PC-9 (cell line): ENCODE results near the gene TMEM125. TPM values are rescaled to one million over a fixed set of nuclear protein-coding genes. Genes with fewer than 3 reads are reported as not detected.

Source experiments
- Bru-seq: library from RNA; stranded (reverse); fragments of 400-500 nt; gene quantifications from one replicate; lab custom pipeline; 2021; lab: Mats Ljungman, UMichigan
- BruChase-seq, 2 experiments: library from RNA; stranded (reverse); fragments of 400-500 nt; gene quantifications; one replicate each; lab custom pipeline; 2021; lab: Mats Ljungman, UMichigan
- BruUV-seq: library from RNA; stranded (reverse); fragments of 400-500 nt; replicated peaks from 2 replicates; lab custom pipeline; 2021; lab: Mats Ljungman, UMichigan
- CTCF ChIA-PET: fragments of 300-600 bp; sonication (Branson Sonifier 250); formaldehyde crosslinking; loops from one replicate; lab custom pipeline; 2022; ENCODE audit warnings: antibody characterized with exemption; lab: Charles Lee
- POLR2A ChIA-PET: fragments of 300-600 bp; sonication (Branson Sonifier 250); formaldehyde crosslinking; loops from one replicate; lab custom pipeline; 2022; ENCODE audit warnings: antibody characterized with exemption; ENCODE audit not compliant: unreplicated experiment; lab: Charles Lee
- DNase-seq, 2 experiments: peaks; one replicate each; pipeline versions ENCODE4 v3.0.0 to v3.0.0-alpha.2; 2015 to 2022; ENCODE audit warnings: mixed read lengths in 1 of 2
- H2AFZ ChIP-seq: fragments of 200-600 bp; sonication (generic); 2 replicates; pipeline ENCODE4 v1.8.1; 2017; ENCODE audit warnings: antibody characterized with exemption
- H3F3A ChIP-seq: fragments of 200-600 bp; sonication (generic); 2 replicates; pipeline ENCODE4 v1.8.1; 2017; ENCODE audit warnings: antibody characterized with exemption, mild to moderate bottlenecking, low read depth; ENCODE audit not compliant: insufficient read depth
- H3K27ac ChIP-seq: fragments of 200-600 bp; sonication (generic); 2 replicates; pipeline ENCODE4 v1.6.1; 2016; ENCODE audit warnings: mixed run types
- H3K27me3 ChIP-seq: fragments of 200-600 bp; sonication (generic); 2 replicates; pipeline ENCODE4 v1.6.1; 2016; ENCODE audit warnings: low read depth, mixed run types; ENCODE audit not compliant: insufficient read depth
- H3K36me3 ChIP-seq: fragments of 200-600 bp; sonication (generic); 2 replicates; pipeline ENCODE4 v1.6.1; 2016; ENCODE audit warnings: low read depth, mixed run types
- H3K4me1 ChIP-seq: fragments of 200-600 bp; sonication (generic); replicated peaks from 2 replicates; pipeline ENCODE4 v1.6.1; 2016; ENCODE audit warnings: mixed run types; ENCODE audit not compliant: insufficient read depth
- H3K4me2 ChIP-seq: fragments of 200-600 bp; sonication (generic); 2 replicates; pipeline ENCODE4 v1.6.1; 2017; ENCODE audit warnings: mixed run types
- H3K4me3 ChIP-seq: fragments of 200-600 bp; sonication (generic); 2 replicates; pipeline ENCODE4 v1.6.1; 2016; ENCODE audit warnings: mixed run types
- H3K79me2 ChIP-seq: fragments of 200-600 bp; sonication (generic); 2 replicates; pipeline ENCODE4 v1.6.1; 2017; ENCODE audit warnings: low read depth, mixed run types
- H3K9me2 ChIP-seq: fragments of 200-600 bp; sonication (generic); 2 replicates; pipeline ENCODE4 v1.8.1; 2017; ENCODE audit warnings: mild to moderate bottlenecking; ENCODE audit not compliant: insufficient read depth
- H3K9me3 ChIP-seq: fragments of 200-600 bp; sonication (generic); 2 replicates; pipeline ENCODE4 v1.8.1; 2016; ENCODE audit warnings: low read depth; ENCODE audit not compliant: insufficient read depth
- H4K20me1 ChIP-seq: fragments of 200-600 bp; sonication (generic); 2 replicates; pipeline ENCODE4 v1.8.1; 2017; ENCODE audit not compliant: insufficient read depth
- CTCF ChIP-seq: fragments of 200-600 bp; sonication (generic); conservative IDR thresholded peaks from 2 replicates; pipeline ENCODE4 v1.6.1; 2017; ENCODE audit warnings: mixed run types, antibody characterized with exemption, mild to moderate bottlenecking, moderate library complexity
- EZH2 ChIP-seq: fragments of 200-600 bp; sonication (generic); IDR thresholded peaks from 2 replicates; pipeline ENCODE4 v1.8.0; 2017; ENCODE audit warnings: antibody characterized with exemption, low read depth
- intact Hi-C: fragments of 100-400 bp; cut with micrococcal nuclease; formaldehyde crosslinking; loops from one replicate; pipeline ENCODE4 v1.10.0; 2022; ENCODE audit not compliant: unreplicated experiment
- long read RNA-seq: library from polyadenylated mRNA; stranded (forward); transcript quantifications from one replicate; pipeline ENCODE4 v2.0.0, GENCODE V29; 2022
- total RNA-seq: library from RNA; stranded (reverse); gene quantifications from 2 replicates; pipeline ENCODE4 v1.2.3, GENCODE V29; 2021

The TMEM125 gene
- 55.6 and 58.0 TPM in 2 replicates for total RNA-seq
- percentile 65 among the genes with signal in this experiment for Bru-seq, nascent RNA
- BruChase-seq, experiment 1, labeled RNA remaining after a 2-hour chase: percentile 82 among the genes with signal in this experiment
- BruChase-seq, experiment 2, labeled RNA remaining after a 6-hour chase: percentile 92 among the genes with signal in this experiment
- long read RNA-seq, partial matches to known transcripts: 131 of 158 reads
- long read RNA-seq, other reads (novel, unspliced or antisense): 23 of 158 reads

DNA sequence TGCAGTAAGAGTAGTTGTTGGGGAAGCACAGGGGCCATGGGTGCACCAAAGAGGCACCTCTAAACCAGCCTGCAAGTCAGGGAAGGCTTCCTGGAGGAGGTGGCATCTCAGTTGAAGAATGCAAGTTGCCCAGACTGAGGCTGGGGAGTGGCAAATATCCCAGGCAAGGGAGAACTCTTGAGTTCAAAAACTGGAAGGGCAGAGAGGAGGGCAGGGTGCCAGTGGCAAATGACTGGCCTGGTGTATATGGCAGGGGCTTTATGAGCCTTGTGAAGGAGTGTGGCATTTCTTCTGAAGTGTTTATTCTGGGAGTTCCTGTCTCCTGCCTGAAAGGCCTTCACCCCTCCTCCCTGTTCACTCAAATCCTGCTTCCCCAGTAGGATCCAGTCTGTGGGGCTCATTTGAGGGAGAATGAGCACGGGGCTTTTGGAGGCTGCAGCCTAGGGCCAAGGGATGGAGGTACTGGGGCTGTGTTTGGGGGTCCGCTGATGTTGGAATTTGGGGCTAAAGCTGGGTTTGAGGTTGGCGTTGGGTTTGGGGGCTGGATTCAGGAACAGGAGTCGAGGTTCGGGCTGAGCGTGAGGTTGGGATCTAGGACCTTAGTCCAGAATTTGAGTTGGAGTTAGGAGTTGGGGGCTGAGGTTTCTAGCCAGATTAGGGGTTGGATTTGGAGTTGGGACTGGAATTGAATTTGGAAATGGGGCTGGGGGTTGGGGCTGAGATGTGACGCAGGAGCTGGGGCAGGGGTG, at the start of gene TMEM125:
Gene TMEM125 (plus strand): TSS at position 357 of the 749 bp plus-strand sequence. CDS start 2,740 bp downstream, outside the sequence.
- Histone ChIP-seq H3K27me3 (no peaks in the 10 kb centered on the region), H3K4me3 (peak within 1 kb of the TSS; percentile 59), H3K4me1 (peaks cover 25% of the 10 kb centered on the region), H3K27ac (peak within 1 kb of the TSS; percentile 81), H3K36me3 (no peaks in the 10 kb centered on the region), H3K9me2 (no peaks in the 10 kb centered on the region), H3K9me3 (no peaks in the 10 kb centered on the region; the same call in 1 of the 2 replicates), H3F3A (peaks cover 19% of the 10 kb centered on the region; the same call in 1 of the 2 replicates), H3K79me2 (no peaks in the 10 kb centered on the region; the same call in 1 of the 2 replicates), H3K4me2 (peak within 1 kb of the TSS; percentile 92), H4K20me1 (no peaks in the 10 kb centered on the region), H2AFZ (peak within 1 kb of the TSS; percentile 53)
- peak in 1 of 2 experiments; percentile 27 for DNase-seq
- BruUV-seq: TSS peak; percentile 92
- TF ChIP-seq CTCF: no peak
- TF ChIP-seq EZH2: no peak
- CTCF ChIA-PET: interaction anchor here (0.5 to 0.7 kb wide), 2 partner anchors 85 to 100 kb away, joined by 3 to 6 read pairs; no protein-coding TSS in a partner anchor
- intact Hi-C loops: loop anchor here (1.0 to 2.0 kb wide), 5 partner anchors 28 to 97 kb away; partner anchors contain the start of gene CDC20
- POLR2A ChIA-PET: interaction anchor here (0.5 to 1.7 kb wide), 6 partner anchors 13 to 381 kb away, joined by 3 to 11 read pairs (median 6); partner anchors contain the start of gene CDC20

- no TSS peak for BruUV-seq
- H3K4me3 ChIP-seq: no peak overlapping the region
- H3K9me3 ChIP-seq: no peaks in the 10 kb centered on the region
- no peaks in the 10 kb centered on the region for H3K27me3 ChIP-seq
- DNase-seq: no peak
- no peaks in the 10 kb centered on the region; the same call in 1 of the 2 replicates for H3F3A ChIP-seq
- H3K4me1 ChIP-seq: no peaks in the 10 kb centered on the region
- no peaks in the 10 kb centered on the region for H4K20me1 ChIP-seq
- intact Hi-C loops: loop anchor here (10.0 kb wide), 1 partner anchor 824 kb away; no protein-coding TSS in a partner anchor
- no peak overlapping the region for H2AFZ ChIP-seq
- H3K36me3 ChIP-seq: no peaks in the 10 kb centered on the region
- ChIA-PET POLR2A (interaction anchor here (0.6 to 1.1 kb wide), 4 partner anchors 15 to 813 kb away, joined by 3 to 12 read pairs (median 6); no protein-coding TSS in a partner anchor), CTCF (no interaction called here)
- H3K79me2 ChIP-seq: no peaks in the 10 kb centered on the region
- H3K4me2 ChIP-seq: no peak overlapping the region
- H3K9me2 ChIP-seq: no peaks in the 10 kb centered on the region
- TF ChIP-seq EZH2: no peak
- no peak for TF ChIP-seq CTCF
- no peak overlapping the region for H3K27ac ChIP-seq
Measured at GRCh38 chr1:43220905-43221778, 48.6 kb upstream of the TMEM125 start.
